Measurements from ENCODE around the gene POMT1. TPM values are rescaled to one million over a fixed set of nuclear protein-coding genes. Genes with fewer than 3 reads are reported as not detected.
A peak's percentile ranks its signal among the peaks of the same experiment; 100 is the strongest.
"Not testable (repeated sequence)": the region's sequence is repeated elsewhere in the genome, so short reads cannot be mapped to it uniquely, and the experiment has no call there.

POMT1 gene
- total RNA-seq, 1 experiment from 2014 or later, result 7.8 TPM

- no peak for DNase-seq (ENCODE audit: low read depth)
Observed at GRCh38 chr9:131495785-131496184, 6.9 kb upstream of the POMT1 start.

- DNase-seq (ENCODE audit: low read depth), result no peak
Observed at GRCh38 chr9:131496844-131497405, 5.8 kb upstream of the POMT1 start.

GRCh38 chr9:131499254-131499767 is 3.4 kb upstream of the POMT1 start:
- no peak for DNase-seq (ENCODE audit: low read depth)

GRCh38 chr9:131500377-131500776 is 2.3 kb upstream of the POMT1 start:
- DNase-seq (ENCODE audit: low read depth), result no peak

- peak; percentile 67 for DNase-seq (ENCODE audit: low read depth)
Observed at GRCh38 chr9:131500939-131501541, 1.7 kb upstream of the POMT1 start.

- DNase-seq (ENCODE audit: low read depth), result peak; percentile 47
Observed at GRCh38 chr9:131503626-131504465, 1.1 kb downstream of the POMT1 start.

GRCh38 chr9:131505012-131505411 is 2.3 kb downstream of the POMT1 start:
- no peak for DNase-seq (ENCODE audit: low read depth)

- DNase-seq (ENCODE audit: low read depth), result no peak
Observed at GRCh38 chr9:131511416-131511815, 8.7 kb downstream of the POMT1 start.

- no peak for DNase-seq (ENCODE audit: low read depth)
Observed at GRCh38 chr9:131511880-131512279, 9.2 kb downstream of the POMT1 start.

GRCh38 chr9:131513177-131513576 is 10.5 kb downstream of the POMT1 start:
- no peak for DNase-seq (ENCODE audit: low read depth)

GRCh38 chr9:131515559-131516031 is 12.9 kb downstream of the POMT1 start:
- not testable (repeated sequence) for DNase-seq (ENCODE audit: low read depth)

GRCh38 chr9:131516100-131516499 is 13.4 kb downstream of the POMT1 start:
- DNase-seq (ENCODE audit: low read depth), result no peak

GRCh38 chr9:131516930-131517329 is 14.2 kb downstream of the POMT1 start:
- no peak for DNase-seq (ENCODE audit: low read depth)

- DNase-seq (ENCODE audit: low read depth), result no peak
Observed at GRCh38 chr9:131517761-131518190, 15.1 kb downstream of the POMT1 start.

- DNase-seq (ENCODE audit: low read depth), result no peak
Observed at GRCh38 chr9:131518553-131518952, 15.8 kb downstream of the POMT1 start.

GRCh38 chr9:131520503-131520902 is 17.8 kb downstream of the POMT1 start:
- DNase-seq (ENCODE audit: low read depth), result no peak

- no peak for DNase-seq (ENCODE audit: low read depth)
Observed at GRCh38 chr9:131521203-131521602, 18.5 kb downstream of the POMT1 start.

GRCh38 chr9:131521822-131522221 is 19.1 kb downstream of the POMT1 start:
- no peak for DNase-seq (ENCODE audit: low read depth)

GRCh38 chr9:131522257-131523085 is 19.8 kb downstream of the POMT1 start:
- DNase-seq (ENCODE audit: low read depth), result no peak

GRCh38 chr9:131523086-131523388 is 20.3 kb downstream of the POMT1 start:
- DNase-seq (ENCODE audit: low read depth), result no peak

Data from HT1080 (cell line).